Measurements from ENCODE around the gene SPON1.

The SPON1 gene

DNA sequence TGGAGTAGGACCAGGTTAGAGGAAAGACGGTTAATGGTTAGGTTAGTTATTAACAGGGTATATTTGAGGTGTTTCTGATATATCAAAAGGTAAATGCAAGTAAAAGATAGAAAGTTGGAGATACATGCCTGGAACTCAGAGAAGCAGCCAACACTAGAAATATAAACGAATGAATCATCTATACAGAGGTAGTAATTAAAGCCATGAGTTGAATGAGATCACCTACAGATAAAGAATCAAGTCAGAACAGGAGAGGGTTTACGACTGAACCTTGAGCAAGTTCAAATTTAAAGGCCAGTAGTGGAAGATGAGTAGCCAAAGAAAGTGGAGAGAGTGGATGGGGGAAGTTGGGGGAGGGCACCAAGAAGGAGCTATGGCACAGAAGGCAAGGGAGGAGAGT is 73.9 kb downstream of the SPON1 start:
- no peak for DNase-seq (ENCODE audit: extremely low spot score)
- ChIA-PET POLR2A (no interaction called here), CTCF (no interaction called here)
- TF ChIP-seq L3MBTL2 (conservative IDR thresholded peaks at IDR 0.05), result no peak
- no peak for TF ChIP-seq BHLHE40 (IDR thresholded peaks at IDR 0.05; ENCODE audit: borderline replicate concordance)
- no peak for TF ChIP-seq HDGF (IDR thresholded peaks at IDR 0.05; ENCODE audit: borderline replicate concordance)
- no peak for TF ChIP-seq SP1 (IDR thresholded peaks at IDR 0.05)
- no peak for TF ChIP-seq FOXA1 (IDR thresholded peaks at IDR 0.05)
- TF ChIP-seq, protein P1, sequence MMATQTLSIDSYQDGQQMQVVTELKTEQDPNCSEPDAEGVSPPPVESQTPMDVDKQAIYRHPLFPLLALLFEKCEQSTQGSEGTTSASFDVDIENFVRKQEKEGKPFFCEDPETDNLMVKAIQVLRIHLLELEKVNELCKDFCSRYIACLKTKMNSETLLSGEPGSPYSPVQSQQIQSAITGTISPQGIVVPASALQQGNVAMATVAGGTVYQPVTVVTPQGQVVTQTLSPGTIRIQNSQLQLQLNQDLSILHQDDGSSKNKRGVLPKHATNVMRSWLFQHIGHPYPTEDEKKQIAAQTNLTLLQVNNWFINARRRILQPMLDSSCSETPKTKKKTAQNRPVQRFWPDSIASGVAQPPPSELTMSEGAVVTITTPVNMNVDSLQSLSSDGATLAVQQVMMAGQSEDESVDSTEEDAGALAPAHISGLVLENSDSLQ (IDR thresholded peaks at IDR 0.05), result no peak
- TF ChIP-seq FOXM1 (IDR thresholded peaks at IDR 0.05; ENCODE audit: borderline replicate concordance), result no peak
- no peak for TF ChIP-seq NFRKB (IDR thresholded peaks at IDR 0.05)
- TF ChIP-seq ZNF384 (IDR thresholded peaks at IDR 0.05), result no peak
- no peak for TF ChIP-seq SUZ12 (IDR thresholded peaks at IDR 0.05)
- TF ChIP-seq ELF4 (IDR thresholded peaks at IDR 0.05), result no peak
- TF ChIP-seq CTBP1 (IDR thresholded peaks at IDR 0.05; ENCODE audit: borderline replicate concordance), result no peak
- no peak for TF ChIP-seq TARDBP (IDR thresholded peaks at IDR 0.05)
- no peak for TF ChIP-seq ARNT (IDR thresholded peaks at IDR 0.05)

DNA sequence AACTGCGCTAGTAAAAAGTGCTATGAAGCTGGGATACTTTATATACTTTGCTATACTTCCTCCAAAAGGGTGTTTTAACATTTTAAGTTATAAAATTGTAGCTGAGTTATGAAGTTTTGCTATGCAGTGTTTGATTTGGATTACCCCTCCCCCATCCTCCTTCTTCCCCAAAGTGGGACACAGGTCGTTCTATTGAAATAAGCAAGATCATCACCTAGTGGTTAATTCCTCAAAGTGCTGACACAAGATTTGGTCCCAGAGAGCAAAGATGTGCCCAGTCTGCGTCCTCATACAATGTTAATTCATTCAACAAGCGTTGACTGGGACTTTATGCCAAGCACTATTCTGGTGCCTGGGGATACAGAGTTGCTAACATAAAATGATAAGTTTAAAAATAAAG is 78.5 kb downstream of the SPON1 start:
- TF ChIP-seq CTBP1 (IDR thresholded peaks at IDR 0.05; ENCODE audit: borderline replicate concordance) (no peak), SP1 (IDR thresholded peaks at IDR 0.05) (no peak), BHLHE40 (IDR thresholded peaks at IDR 0.05; ENCODE audit: borderline replicate concordance) (no peak), FOXM1 (IDR thresholded peaks at IDR 0.05; ENCODE audit: borderline replicate concordance) (no peak), NFRKB (IDR thresholded peaks at IDR 0.05) (no peak), ZNF384 (IDR thresholded peaks at IDR 0.05) (no peak), HDGF (IDR thresholded peaks at IDR 0.05; ENCODE audit: borderline replicate concordance) (no peak), SUZ12 (IDR thresholded peaks at IDR 0.05) (no peak), TARDBP (IDR thresholded peaks at IDR 0.05) (no peak), LEF1 (IDR thresholded peaks at IDR 0.05; ENCODE audit: borderline replicate concordance) (no peak), ELF4 (IDR thresholded peaks at IDR 0.05) (no peak), FOXA1 (IDR thresholded peaks at IDR 0.05) (no peak), FOXK2 (IDR thresholded peaks at IDR 0.05) (no peak), ARNT (IDR thresholded peaks at IDR 0.05) (no peak)
- TF ChIP-seq, protein P1 (IDR thresholded peaks at IDR 0.05), result no peak
- no peak for DNase-seq (ENCODE audit: extremely low spot score)
- CTCF ChIA-PET, result interaction anchor here (0.6 to 1.0 kb wide), 2 partner anchors 81 to 297 kb away, joined by 3 read pairs; no protein-coding TSS in a partner anchor
- POLR2A ChIA-PET, result no interaction called here

DNA sequence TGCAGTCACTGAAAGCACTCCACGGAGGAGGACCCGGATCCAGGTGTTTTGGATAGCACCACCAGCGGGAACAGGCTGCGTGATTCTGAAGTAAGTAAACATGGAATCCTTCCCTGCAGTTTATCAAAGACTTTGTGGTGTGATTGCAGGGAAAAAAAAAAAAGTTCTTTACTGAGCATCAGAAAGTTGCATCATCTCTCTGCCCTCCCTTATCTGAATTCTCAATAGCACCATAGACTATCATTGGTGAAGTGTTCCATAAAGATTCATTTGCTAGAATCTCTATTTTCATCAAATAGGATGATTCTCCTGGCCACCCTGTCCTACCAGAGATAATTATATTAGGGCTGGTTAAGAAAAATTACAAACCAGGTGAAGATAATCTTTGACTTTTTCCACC is 79.0 kb downstream of the SPON1 start:
- ChIA-PET POLR2A (no interaction called here), CTCF (no interaction called here)
- no peak for DNase-seq (ENCODE audit: extremely low spot score)
- TF ChIP-seq SP1 (IDR thresholded peaks at IDR 0.05) (no peak), LEF1 (IDR thresholded peaks at IDR 0.05; ENCODE audit: borderline replicate concordance) (no peak), FOXK2 (IDR thresholded peaks at IDR 0.05) (no peak), ARNT (IDR thresholded peaks at IDR 0.05) (no peak), NFRKB (IDR thresholded peaks at IDR 0.05) (no peak), FOXA1 (IDR thresholded peaks at IDR 0.05) (no peak)

DNA sequence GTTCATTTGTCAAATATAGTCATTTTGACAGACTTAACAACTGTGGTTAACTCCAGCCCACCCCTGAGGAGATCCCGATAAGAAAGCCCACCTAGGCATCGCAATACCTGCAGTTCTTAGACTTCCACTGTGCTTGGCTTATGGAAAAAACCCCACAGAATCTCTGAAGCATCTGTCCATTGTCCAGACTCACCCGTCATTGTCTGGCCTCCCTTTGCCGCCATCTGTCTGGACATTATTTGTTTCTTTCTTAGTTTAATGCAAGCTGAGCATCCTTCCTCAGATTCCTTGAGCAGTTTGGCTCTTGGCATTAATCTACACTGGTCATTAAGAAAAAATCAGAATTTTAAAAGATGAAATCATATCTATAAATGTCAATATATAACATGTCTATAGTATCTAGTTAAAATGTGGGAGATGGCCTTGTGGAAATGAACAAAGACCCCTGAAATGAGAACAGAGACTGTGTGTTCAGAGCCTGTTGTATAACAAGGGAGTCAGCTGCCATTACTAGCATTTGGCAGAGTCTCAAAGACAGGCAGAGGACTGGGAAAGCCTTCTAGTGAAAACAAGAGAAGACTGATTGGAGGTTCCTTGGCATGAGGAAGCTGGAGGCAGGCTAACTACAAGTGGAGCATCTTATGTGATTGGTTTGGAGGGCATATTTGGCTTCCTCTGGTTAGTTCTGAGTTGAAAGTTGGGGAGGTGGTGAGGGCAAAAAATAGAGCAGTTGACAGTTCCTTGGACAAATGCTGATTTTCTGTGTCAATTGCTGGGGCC is 80.4 kb downstream of the SPON1 start:
- no peak for DNase-seq (ENCODE audit: extremely low spot score)
- POLR2A ChIA-PET, result no interaction called here
- TF ChIP-seq TARDBP (IDR thresholded peaks at IDR 0.05) (no peak), LEF1 (IDR thresholded peaks at IDR 0.05; ENCODE audit: borderline replicate concordance) (no peak), ZNF384 (IDR thresholded peaks at IDR 0.05) (no peak), L3MBTL2 (conservative IDR thresholded peaks at IDR 0.05) (no peak), BHLHE40 (IDR thresholded peaks at IDR 0.05; ENCODE audit: borderline replicate concordance) (no peak), SUZ12 (IDR thresholded peaks at IDR 0.05) (no peak), SP1 (IDR thresholded peaks at IDR 0.05) (no peak), ELF4 (IDR thresholded peaks at IDR 0.05) (no peak), NFRKB (IDR thresholded peaks at IDR 0.05) (no peak), FOXK2 (IDR thresholded peaks at IDR 0.05) (no peak), HDGF (IDR thresholded peaks at IDR 0.05; ENCODE audit: borderline replicate concordance) (no peak), ARNT (IDR thresholded peaks at IDR 0.05) (no peak), FOXM1 (IDR thresholded peaks at IDR 0.05; ENCODE audit: borderline replicate concordance) (no peak), FOXA1 (IDR thresholded peaks at IDR 0.05) (no peak), CTBP1 (IDR thresholded peaks at IDR 0.05; ENCODE audit: borderline replicate concordance) (no peak)
- TF ChIP-seq, protein P1 (IDR thresholded peaks at IDR 0.05), result no peak
- CTCF ChIA-PET, result no interaction called here

DNA sequence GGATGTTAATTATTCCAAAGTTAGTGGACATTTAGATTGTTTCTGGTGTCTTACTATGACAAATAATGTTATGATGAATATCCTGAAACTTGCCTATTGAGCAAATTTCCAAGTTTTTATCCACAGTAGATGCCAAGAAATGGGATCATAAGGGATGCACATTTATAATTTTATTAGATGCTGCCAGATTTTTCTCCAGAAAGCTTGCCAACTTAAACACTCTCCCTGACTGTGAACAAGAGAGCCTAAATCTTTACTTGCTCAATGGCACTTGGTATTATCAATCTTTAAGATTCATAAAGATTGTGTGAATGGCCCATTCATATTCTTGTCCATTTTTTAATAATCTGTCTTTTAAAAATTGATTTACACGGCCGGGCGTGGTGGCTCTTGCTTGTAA is 82.4 kb downstream of the SPON1 start:
- TF ChIP-seq SP1 (IDR thresholded peaks at IDR 0.05), result no peak
- no peak for TF ChIP-seq BHLHE40 (IDR thresholded peaks at IDR 0.05; ENCODE audit: borderline replicate concordance)
- TF ChIP-seq FOXK2 (IDR thresholded peaks at IDR 0.05), result no peak
- no peak for TF ChIP-seq L3MBTL2 (conservative IDR thresholded peaks at IDR 0.05)
- TF ChIP-seq, protein P1 (IDR thresholded peaks at IDR 0.05), result no peak
- TF ChIP-seq HDGF (IDR thresholded peaks at IDR 0.05; ENCODE audit: borderline replicate concordance), result no peak
- TF ChIP-seq SUZ12 (IDR thresholded peaks at IDR 0.05), result no peak
- no peak for TF ChIP-seq TARDBP (IDR thresholded peaks at IDR 0.05)
- TF ChIP-seq FOXA1 (IDR thresholded peaks at IDR 0.05), result no peak
- TF ChIP-seq LEF1 (IDR thresholded peaks at IDR 0.05; ENCODE audit: borderline replicate concordance), result no peak
- no peak for TF ChIP-seq CTBP1 (IDR thresholded peaks at IDR 0.05; ENCODE audit: borderline replicate concordance)
- no peak for TF ChIP-seq ARNT (IDR thresholded peaks at IDR 0.05)
- TF ChIP-seq ZNF384 (IDR thresholded peaks at IDR 0.05), result no peak
- no peak for TF ChIP-seq FOXM1 (IDR thresholded peaks at IDR 0.05; ENCODE audit: borderline replicate concordance)
- TF ChIP-seq NFRKB (IDR thresholded peaks at IDR 0.05), result no peak
- TF ChIP-seq ELF4 (IDR thresholded peaks at IDR 0.05), result no peak
- ChIA-PET CTCF (no interaction called here), POLR2A (no interaction called here)
- no peak for DNase-seq (ENCODE audit: extremely low spot score)
